ENCODE measurements around the gene SLC32A1.

GRCh38 chr20:38726804-38727606 lies 2.7 kb downstream of the SLC32A1 start:
- TF ChIP-seq, protein P1, sequence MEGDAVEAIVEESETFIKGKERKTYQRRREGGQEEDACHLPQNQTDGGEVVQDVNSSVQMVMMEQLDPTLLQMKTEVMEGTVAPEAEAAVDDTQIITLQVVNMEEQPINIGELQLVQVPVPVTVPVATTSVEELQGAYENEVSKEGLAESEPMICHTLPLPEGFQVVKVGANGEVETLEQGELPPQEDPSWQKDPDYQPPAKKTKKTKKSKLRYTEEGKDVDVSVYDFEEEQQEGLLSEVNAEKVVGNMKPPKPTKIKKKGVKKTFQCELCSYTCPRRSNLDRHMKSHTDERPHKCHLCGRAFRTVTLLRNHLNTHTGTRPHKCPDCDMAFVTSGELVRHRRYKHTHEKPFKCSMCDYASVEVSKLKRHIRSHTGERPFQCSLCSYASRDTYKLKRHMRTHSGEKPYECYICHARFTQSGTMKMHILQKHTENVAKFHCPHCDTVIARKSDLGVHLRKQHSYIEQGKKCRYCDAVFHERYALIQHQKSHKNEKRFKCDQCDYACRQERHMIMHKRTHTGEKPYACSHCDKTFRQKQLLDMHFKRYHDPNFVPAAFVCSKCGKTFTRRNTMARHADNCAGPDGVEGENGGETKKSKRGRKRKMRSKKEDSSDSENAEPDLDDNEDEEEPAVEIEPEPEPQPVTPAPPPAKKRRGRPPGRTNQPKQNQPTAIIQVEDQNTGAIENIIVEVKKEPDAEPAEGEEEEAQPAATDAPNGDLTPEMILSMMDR (IDR thresholded peaks at IDR 0.05), result no peak
- no peak for TF ChIP-seq POLR2A (IDR thresholded peaks at IDR 0.05)

Measured in testis (tissue), 2 donors.